Hepatocyte (in vitro differentiated cells): ENCODE measurements around the gene DEPDC5. TPM values are rescaled to one million over a fixed set of nuclear protein-coding genes. Genes with fewer than 3 reads are reported as not detected.
A peak's percentile ranks its signal among the peaks of the same experiment; 100 is the strongest.

Source experiments
- DNase-seq: peaks from one replicate; pipeline ENCODE4 v3.0.0-alpha.2; 2016; ENCODE audit warnings: low spot score
- H2AFZ ChIP-seq: fragments of 200-600 bp; sonication (generic); 2 replicates; pipeline ENCODE4 v1.6.0; 2016; ENCODE audit warnings: antibody characterized with exemption, mild to moderate bottlenecking
- H3K27ac ChIP-seq: fragments of 200-600 bp; sonication (generic); 2 replicates; pipeline ENCODE4 v1.5.1; 2016; ENCODE audit warnings: mild to moderate bottlenecking
- H3K27me3 ChIP-seq: fragments of 200-600 bp; sonication (generic); 2 replicates; pipeline ENCODE4 v1.6.1; 2016
- H3K36me3 ChIP-seq: fragments of 200-600 bp; sonication (generic); replicated peaks from 2 replicates; pipeline ENCODE4 v1.5.1; 2016; ENCODE audit warnings: low read depth; ENCODE audit not compliant: insufficient read depth
- H3K4me1 ChIP-seq: fragments of 200-600 bp; sonication (generic); 2 replicates; pipeline ENCODE4 v1.5.1; 2016; ENCODE audit warnings: mild to moderate bottlenecking, moderate library complexity; ENCODE audit not compliant: insufficient read depth
- H3K4me2 ChIP-seq: fragments of 200-600 bp; sonication (generic); 2 replicates; pipeline ENCODE4 v1.6.0; 2016
- H3K4me3 ChIP-seq: fragments of 200-600 bp; sonication (generic); 2 replicates; pipeline ENCODE4 v1.5.1; 2016; ENCODE audit warnings: mild to moderate bottlenecking
- H3K79me2 ChIP-seq: fragments of 200-600 bp; sonication (generic); 2 replicates; pipeline ENCODE4 v1.6.0; 2017; ENCODE audit warnings: mild to moderate bottlenecking
- H3K9me2 ChIP-seq: fragments of 200-600 bp; sonication (generic); replicated peaks from 2 replicates; pipeline ENCODE4 v1.6.0; 2017; ENCODE audit warnings: mild to moderate bottlenecking; ENCODE audit not compliant: insufficient read depth
- H3K9me3 ChIP-seq: fragments of 200-600 bp; sonication (generic); 2 replicates; pipeline ENCODE4 v1.5.1; 2016; ENCODE audit warnings: low read depth, mild to moderate bottlenecking
- H4K20me1 ChIP-seq: fragments of 200-600 bp; sonication (generic); 2 replicates; pipeline ENCODE4 v1.6.0; 2016; ENCODE audit warnings: mild to moderate bottlenecking; ENCODE audit not compliant: insufficient read depth, poor library complexity, severe bottlenecking
- CTCF ChIP-seq: fragments of 200-600 bp; sonication (generic); IDR thresholded peaks from 2 replicates; pipeline ENCODE4 v1.5.1; 2016; ENCODE audit warnings: antibody characterized with exemption, mild to moderate bottlenecking; ENCODE audit not compliant: poor library complexity
- EZH2 ChIP-seq: fragments of 200-600 bp; sonication (generic); IDR thresholded peaks from 2 replicates; pipeline ENCODE4 v1.6.1; 2016; ENCODE audit warnings: antibody characterized with exemption, mild to moderate bottlenecking, borderline replicate concordance
- EZH2phosphoT487 ChIP-seq: fragments of 200-600 bp; sonication (generic); IDR thresholded peaks from one replicate; pipeline ENCODE4 v1.6.1; 2018; ENCODE audit warnings: antibody characterized with exemption, mild to moderate bottlenecking, low read depth, moderate library complexity; ENCODE audit not compliant: unreplicated experiment, severe bottlenecking
- WGBS: methylation state at CpG from one replicate; pipeline ENCODE4 v1.1.6; 2016; ENCODE audit warnings: low lambda C conversion rate; ENCODE audit errors: missing lambda C conversion rate; 5-methylcytosine and 5-hydroxymethylcytosine counted together
- polyA plus RNA-seq: library from polyadenylated mRNA; unstranded; fragments of >200 nt; fragmentation: Nextera tagmentation; extraction: Ambion mirVana; gene quantifications from 2 replicates; pipeline ENCODE4 v1.2.1, GENCODE V29; 2016
- total RNA-seq: library from RNA; depleted of rRNA; stranded (reverse); fragments of >200 nt; gene quantifications from 2 replicates; pipeline ENCODE4 v1.2.3, GENCODE V29; 2014

Gene DEPDC5
- total and polyA plus RNA-seq, 2 experiments from 2014 or later: 12.9 to 14.5 TPM

- TF ChIP-seq CTCF (no peak), EZH2 (no peak), EZH2phosphoT487 (no peak)
- Histone ChIP-seq H3K9me3 (no peaks in the 10 kb centered on the region), H3K4me3 (no peak overlapping the region), H3K27me3 (no peaks in the 10 kb centered on the region), H4K20me1 (no peaks in the 10 kb centered on the region), H2AFZ (no peak overlapping the region), H3K9me2 (no peaks in the 10 kb centered on the region), H3K4me2 (no peak overlapping the region), H3K4me1 (peaks cover 12% of the 10 kb centered on the region), H3K27ac (no peak overlapping the region), H3K79me2 (no peaks in the 10 kb centered on the region), H3K36me3 (no peaks in the 10 kb centered on the region)
- 93% methylated on average over 1 of the region's 1 CpG for WGBS
- DNase-seq: no peak
These were observed 142.7 kb downstream of the DEPDC5 start for GRCh38 chr22:31896472-31896871.

GRCh38 chr22:31897842-31898805 is 144.3 kb downstream of the DEPDC5 start:
- Histone ChIP-seq H3K4me3 (no peak overlapping the region), H2AFZ (no peak overlapping the region), H3K36me3 (no peaks in the 10 kb centered on the region), H3K4me2 (no peak overlapping the region), H3K27me3 (no peaks in the 10 kb centered on the region), H3K79me2 (no peaks in the 10 kb centered on the region), H4K20me1 (no peaks in the 10 kb centered on the region), H3K9me2 (no peaks in the 10 kb centered on the region), H3K27ac (no peak overlapping the region), H3K9me3 (no peaks in the 10 kb centered on the region), H3K4me1 (peaks cover 13% of the 10 kb centered on the region)
- TF ChIP-seq EZH2phosphoT487 (no peak), EZH2 (no peak), CTCF (no peak)
- no peak for DNase-seq
- WGBS: 68% methylated on average over 16 of the region's 16 CpGs

GRCh38 chr22:31898926-31899325 is 145.1 kb downstream of the DEPDC5 start:
- no peak for DNase-seq
- Histone ChIP-seq H3K4me3 (no peak overlapping the region), H3K9me2 (no peaks in the 10 kb centered on the region), H3K27ac (peak overlapping the region; percentile 8), H4K20me1 (no peaks in the 10 kb centered on the region), H3K27me3 (no peaks in the 10 kb centered on the region), H3K36me3 (no peaks in the 10 kb centered on the region), H2AFZ (no peak overlapping the region), H3K4me1 (peaks cover 7% of the 10 kb centered on the region), H3K9me3 (no peaks in the 10 kb centered on the region), H3K79me2 (no peaks in the 10 kb centered on the region), H3K4me2 (no peak overlapping the region)
- TF ChIP-seq EZH2 (no peak), CTCF (no peak), EZH2phosphoT487 (no peak)
- WGBS: 54% methylated on average over 2 of the region's 2 CpGs
